DMS79 treated with DMSO at 0.1 percent for 48 hours (cell line): Measurements from ENCODE around the gene BSX.
A peak's percentile ranks its signal among the peaks of the same experiment; 100 is the strongest.

ENCODE experiments used
- DNase-seq: peaks from one replicate; lab custom pipeline; 2025; lab: John Stamatoyannopoulos, UW

BSX gene

GRCh38 chr11:122981388-122982264 is at the start of gene BSX:
BSX (minus strand) TSS chr11:122981834; CDS start chr11:122981671, 163 bp downstream.
- DNase-seq, result peak; percentile 45

- DNase-seq, result no peak
Observed at GRCh38 chr11:123030517-123030916, 48.9 kb upstream of the BSX start.

GRCh38 chr11:123020968-123021367 is 39.3 kb upstream of the BSX start:
- DNase-seq, result peak; percentile 66

GRCh38 chr11:123018702-123019101 is 37.1 kb upstream of the BSX start:
- DNase-seq, result no peak

GRCh38 chr11:123011510-123011909 is 29.9 kb upstream of the BSX start:
- DNase-seq, result no peak

GRCh38 chr11:123006860-123007542 is 25.4 kb upstream of the BSX start:
- no peak for DNase-seq

- DNase-seq, result no peak
Observed at GRCh38 chr11:123000721-123001120, 19.1 kb upstream of the BSX start.

- DNase-seq, result no peak
Observed at GRCh38 chr11:122998727-122999366, 17.2 kb upstream of the BSX start.

GRCh38 chr11:122995526-122995925 is 13.9 kb upstream of the BSX start:
- no peak for DNase-seq

GRCh38 chr11:122984186-122985011 is 2.8 kb upstream of the BSX start:
- peak; percentile 80 for DNase-seq

- peak; percentile 85 for DNase-seq
Observed at GRCh38 chr11:122983438-122984185, 2.0 kb upstream of the BSX start.

GRCh38 chr11:122979815-122980595 is 1.6 kb downstream of the BSX start:
- no peak for DNase-seq

GRCh38 chr11:122979103-122979814 is 2.4 kb downstream of the BSX start:
- DNase-seq, result no peak

GRCh38 chr11:122978299-122978620 is 3.4 kb downstream of the BSX start:
- no peak for DNase-seq

GRCh38 chr11:122977470-122978298 is 4.0 kb downstream of the BSX start:
- DNase-seq, result no peak

GRCh38 chr11:122976734-122977469 is 4.7 kb downstream of the BSX start:
- peak; percentile 59 for DNase-seq

GRCh38 chr11:122976061-122976733 is 5.4 kb downstream of the BSX start:
- no peak for DNase-seq

GRCh38 chr11:122963961-122964360 is 17.7 kb downstream of the BSX start:
- no peak for DNase-seq
